Left lobe of liver (tissue), 2 donors: ENCODE results near the gene MED27. TPM values are rescaled to one million over a fixed set of nuclear protein-coding genes. Genes with fewer than 3 reads are reported as not detected.

Experiments
- ATAC-seq: fragments of 200-7000 bp; cut with Tn5 transposase; one replicate; pipeline ENCODE4 v1.9.1; 2020; ENCODE audit warnings: mild to moderate bottlenecking, moderate library complexity
- DNase-seq: peaks from one replicate; pipeline ENCODE4 v3.0.0-alpha.2; 2020; ENCODE audit warnings: low spot score
- total RNA-seq: library from RNA; stranded (reverse); gene quantifications from one replicate; pipeline ENCODE4 v1.2.1, GENCODE V29; 2021
- donor health status: DM: no; HTN: no; CAD: no; lungs with moderate emphysema.
- donor health status: DM: no; HTN: yes; CAD: no.

Gene MED27
- total RNA-seq, 1 donor from 2014 or later, result 4.8 TPM

DNA sequence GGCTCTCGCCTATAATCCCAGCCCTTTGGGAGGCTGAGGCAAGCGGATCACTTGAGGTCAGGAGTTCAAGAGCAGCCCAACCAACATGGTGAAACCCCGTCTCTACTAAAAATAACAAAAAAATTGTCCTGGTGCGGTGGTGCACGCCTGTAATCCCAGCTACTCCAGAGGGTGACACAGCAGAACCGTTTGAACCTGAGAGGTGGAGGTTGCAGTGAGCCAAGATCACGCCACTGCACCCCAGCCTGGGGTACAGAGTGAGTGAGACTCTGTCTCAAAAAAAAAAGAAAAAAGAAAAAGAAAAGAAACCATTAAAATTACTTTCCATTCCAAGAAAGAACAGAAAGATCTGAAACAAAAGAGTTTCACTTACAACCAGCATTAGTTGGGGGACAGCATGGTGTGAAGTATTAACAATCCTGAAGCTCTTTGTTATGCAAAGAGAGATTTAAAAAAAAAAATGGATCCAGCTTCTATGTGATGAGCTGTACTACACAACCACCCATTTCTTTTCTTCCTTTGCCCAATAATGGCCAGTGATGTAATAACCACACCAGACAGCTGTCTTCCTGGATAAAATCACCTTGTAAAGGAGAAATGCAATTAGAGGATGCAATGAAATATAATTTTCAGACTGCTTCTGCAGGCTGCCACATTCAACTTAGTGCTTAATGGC is 76.9 kb downstream of the MED27 start:
- DNase-seq (no peak), ATAC-seq (no peak)

DNA sequence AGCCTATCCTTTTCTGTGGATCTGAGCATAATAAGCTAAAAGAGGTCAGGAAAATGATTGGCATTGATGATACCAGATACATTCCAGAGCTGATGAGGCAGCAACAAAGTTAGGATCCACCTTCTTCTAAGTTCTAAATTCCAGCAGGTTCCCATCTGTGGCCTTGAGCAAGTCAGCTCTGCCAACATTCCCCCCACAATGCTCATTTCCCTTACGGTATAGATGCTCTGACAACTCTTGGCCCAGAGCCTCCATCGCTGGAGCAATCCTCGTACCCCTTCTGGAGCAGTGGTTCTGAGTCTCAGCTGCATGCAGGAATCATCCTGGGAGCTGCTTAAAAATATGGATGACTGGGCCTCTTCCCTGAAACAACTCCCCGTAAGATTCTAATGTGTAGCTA is 78.1 kb downstream of the MED27 start:
- DNase-seq, result no peak
- no peak for ATAC-seq

DNA sequence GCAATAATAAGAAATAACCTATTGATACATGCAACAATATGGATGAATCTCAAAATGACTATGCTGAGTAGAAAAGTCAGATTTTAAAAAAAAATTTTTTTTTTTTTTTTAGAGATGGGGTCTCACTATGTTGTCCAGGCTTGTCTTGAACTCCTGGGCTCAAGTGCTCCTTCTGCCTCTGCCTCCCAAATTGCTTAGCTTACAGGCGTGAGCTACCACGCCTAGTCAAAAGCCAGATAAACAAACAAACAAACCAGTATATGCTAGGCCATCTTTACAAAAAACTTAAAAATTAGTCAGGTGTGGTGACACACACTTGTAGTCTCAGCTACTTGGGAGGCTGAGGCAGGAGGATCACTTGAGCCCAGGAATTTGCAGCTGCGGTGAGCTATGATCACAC is 79.0 kb downstream of the MED27 start:
- DNase-seq (no peak), ATAC-seq (no peak)

DNA sequence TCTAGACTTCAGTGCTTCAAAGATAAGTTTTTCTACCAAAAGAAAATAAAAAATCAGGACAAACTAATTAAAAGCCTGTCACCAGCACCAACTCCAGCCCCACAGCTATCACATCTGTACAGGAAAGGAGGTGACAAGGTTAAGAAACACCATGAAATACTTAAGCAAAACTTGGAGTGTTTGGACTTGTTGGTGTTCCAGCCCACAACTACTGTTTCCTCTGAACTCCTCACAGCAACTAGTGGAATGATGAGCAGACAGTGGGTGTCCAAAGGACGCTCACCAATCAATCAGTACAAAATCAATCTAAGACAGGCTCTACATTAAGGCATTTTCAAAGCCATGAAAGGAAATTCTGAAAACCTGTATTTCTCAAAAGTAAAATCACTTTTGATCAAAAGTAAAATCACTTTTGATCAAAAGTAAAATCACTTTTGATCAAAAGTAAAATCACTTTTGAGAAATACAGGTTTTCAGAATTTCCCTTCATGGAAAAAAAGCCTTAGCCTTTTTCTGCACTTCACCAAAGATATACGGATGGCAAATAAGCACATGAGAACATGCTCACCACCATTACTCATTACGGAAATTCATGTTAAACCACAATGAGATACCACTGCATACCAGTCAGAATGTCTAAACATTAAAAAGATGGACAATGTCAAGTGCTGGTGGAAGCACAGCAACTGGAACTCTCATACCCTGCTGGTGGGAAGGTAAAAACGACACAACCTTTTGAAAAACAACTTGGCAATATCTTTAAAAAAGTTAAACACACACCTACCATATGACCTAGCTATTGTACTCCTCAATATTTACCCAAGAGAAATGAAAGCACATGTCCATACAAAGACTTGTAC is 79.7 kb downstream of the MED27 start:
- no peak for ATAC-seq
- DNase-seq, result no peak

DNA sequence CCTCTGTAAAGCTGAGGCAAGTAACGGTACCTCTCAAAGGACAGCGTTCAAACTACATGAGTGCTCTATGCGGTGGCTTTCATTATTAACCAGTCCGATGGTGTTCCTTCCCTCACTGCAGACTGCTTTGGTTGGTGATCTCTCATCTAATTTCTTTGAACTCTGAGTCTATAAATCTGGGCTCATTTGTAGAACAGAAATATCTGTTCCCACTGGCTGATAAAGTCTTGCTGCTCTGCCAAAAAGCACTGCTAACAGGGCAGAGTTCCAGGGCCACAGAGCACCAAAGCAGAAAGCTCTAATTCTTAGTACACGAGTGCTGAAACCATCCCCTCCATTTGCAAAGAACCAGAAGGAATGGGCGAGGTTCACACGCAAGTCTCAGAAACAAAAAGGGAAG is 81.9 kb downstream of the MED27 start:
- DNase-seq (no peak), ATAC-seq (peak; percentile 80)

DNA sequence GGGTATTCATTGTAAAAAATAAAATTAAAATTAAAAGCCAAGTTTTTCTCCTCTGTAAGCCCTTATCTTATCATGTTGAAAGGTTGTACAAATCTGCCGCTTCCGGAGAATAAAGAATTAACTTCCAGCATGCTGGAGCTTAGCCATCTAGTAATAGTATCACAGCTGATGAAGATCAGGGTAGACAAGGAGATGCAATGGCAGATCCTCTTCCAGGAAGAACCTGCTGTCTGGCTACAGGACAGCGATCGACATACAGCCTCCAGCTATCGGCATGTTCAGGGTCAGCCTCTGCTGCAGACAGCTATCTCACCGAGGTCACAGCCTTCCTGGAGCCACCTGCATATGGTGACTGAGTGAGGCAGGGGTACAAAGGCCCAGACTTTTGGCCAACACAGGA is 82.6 kb downstream of the MED27 start:
- DNase-seq (no peak), ATAC-seq (no peak)

DNA sequence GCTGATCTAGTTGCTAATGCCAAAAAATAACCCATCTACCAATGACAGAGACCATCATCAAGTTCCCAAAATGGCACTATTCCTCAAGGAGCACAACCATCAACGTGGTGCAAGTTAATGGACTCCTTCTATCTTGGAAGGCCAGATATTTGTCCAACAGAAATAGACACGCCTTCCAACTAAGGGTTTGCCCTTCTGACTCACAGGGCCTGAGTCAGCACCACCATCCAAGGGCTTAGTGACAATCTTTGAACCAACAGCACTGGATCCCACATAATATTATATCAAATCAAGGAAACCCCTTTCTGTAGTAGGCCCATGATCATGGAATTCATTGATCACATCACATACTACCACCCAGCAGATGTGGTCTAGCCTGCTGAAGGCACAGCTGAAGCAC is 84.3 kb downstream of the MED27 start:
- DNase-seq, result no peak
- no peak for ATAC-seq

DNA sequence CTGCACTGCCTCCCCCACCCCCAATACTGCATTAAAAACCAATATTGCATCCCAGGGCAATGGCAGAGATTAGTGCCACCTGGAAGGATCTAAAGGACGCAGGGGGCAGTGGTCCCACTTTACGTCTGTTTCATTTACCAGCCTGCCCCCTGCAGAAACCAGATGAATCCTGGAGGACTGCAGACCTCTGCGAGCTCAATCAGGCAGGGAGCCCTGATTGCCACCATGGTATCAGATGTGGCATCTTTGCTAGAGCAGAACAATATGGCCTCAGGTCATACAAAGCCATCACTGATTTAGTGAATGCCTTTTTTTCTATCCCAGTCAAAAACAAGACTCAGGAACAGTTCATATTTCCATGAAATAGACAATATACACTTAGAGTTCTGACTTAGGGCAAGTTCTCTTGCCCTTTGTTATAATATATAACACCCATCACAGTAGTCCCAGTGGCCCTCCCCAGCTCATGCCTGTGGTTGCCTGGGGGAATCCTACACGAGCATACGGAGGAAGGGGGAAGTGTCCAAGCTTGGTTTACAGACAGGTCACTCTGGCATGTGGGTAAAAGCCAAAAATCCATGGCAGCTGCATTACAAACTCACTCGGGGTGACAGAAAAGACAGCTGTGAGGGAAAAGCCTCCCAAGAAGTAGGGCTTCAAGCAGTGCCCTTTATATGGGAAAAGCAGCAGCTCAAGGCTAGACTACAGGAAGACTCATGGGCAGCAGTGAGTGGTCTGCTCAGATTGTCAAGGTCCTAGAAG is 85.1 kb downstream of the MED27 start:
- DNase-seq, result no peak

DNA sequence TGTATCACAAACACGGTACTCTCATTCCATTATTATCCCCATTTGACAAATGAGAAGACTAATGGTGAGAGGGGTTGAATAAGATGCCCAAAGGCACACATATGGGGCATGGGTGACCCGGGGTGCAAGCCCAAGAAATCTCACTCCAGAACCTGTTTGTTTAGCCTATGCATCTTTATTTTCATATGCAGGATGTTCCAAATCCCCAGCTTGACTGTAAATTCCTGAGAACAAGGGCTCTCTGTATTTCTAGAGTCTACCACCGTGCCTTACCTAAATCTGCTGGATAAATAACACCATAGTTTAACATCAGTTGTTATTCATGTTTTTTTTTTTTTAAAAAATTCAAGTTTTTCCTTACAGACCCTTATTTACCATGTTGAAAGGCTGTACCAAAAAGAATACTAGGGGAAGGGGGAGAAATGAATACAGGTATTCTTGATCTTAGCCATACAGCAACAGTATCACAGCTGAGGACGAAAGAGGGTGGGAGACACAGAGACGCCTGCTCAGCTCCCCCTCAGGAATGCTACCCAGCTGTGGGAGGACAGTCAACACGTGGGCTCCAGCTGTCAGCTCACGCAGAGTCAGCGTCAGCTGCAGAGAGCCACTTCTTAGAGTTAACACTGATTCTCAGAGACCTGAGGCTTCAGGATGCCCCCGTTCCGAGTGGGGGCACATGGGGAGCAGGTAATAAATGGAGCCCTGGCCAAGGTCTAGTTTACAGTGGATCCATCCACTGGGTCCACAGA is 86.6 kb downstream of the MED27 start:
- DNase-seq (no peak), ATAC-seq (no peak)

More for the DNA sequence above, 85.1 kb downstream of the MED27 start:
- no peak for ATAC-seq

DNA sequence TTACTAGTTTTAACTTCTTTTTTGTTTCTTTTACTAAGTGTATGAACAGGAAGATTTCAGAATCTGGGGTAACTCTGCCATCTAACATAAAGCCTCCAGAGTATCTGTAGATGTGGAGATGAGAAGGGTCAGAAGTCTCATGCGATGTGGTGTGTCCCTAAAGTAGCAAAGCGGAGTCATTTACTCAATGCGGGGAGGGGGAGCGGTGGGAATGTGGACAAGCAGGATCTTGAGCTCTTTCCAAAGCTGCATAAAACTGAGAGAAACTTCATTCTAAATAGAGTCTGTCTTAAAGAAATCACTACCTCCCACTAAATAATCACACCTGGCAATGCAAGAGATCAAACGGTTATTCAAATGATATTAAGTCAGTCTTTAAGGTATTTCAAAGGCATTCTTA is 92.4 kb downstream of the MED27 start:
- no peak for ATAC-seq
- no peak for DNase-seq

DNA sequence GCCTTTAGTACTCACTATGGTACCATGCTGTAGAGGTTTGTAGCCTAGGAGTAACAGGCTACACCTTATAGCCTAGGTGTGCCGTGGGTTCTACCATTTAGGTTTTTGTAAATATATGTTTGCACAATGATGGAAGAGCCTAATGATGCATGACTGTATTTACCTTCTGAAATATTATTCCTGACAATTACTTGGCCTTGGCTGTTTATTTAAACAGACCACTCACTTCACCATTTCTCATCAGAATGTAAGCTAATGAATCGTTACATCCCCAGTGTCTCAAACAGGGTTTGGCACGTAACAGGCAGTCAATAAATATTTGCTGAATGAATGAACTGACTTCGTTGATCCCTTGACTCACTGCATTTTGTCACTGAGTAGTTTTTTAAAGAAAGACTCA is 93.1 kb downstream of the MED27 start:
- no peak for DNase-seq

DNA sequence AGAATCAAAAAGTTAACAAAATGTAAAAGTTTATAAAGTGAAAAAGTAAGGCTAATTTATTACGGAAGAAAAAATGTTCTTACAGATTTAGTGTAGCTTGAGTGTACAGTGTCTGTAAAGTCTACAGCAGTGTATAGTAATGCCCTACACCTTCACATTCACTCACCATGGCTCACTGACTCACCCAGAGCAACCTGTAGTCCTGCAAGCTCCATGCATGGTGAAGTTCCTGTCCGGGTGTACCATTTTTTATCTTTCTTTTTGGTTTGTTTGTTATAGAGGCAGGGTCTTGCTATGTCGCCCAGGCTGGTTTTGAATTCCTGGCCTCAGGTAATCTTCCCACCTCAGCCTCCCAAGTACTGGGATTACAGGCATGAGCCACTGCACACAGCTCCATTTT is 93.6 kb downstream of the MED27 start:
- DNase-seq, result no peak
- no peak for ATAC-seq

More for the DNA sequence above, 93.1 kb downstream of the MED27 start:
- no peak for ATAC-seq

DNA sequence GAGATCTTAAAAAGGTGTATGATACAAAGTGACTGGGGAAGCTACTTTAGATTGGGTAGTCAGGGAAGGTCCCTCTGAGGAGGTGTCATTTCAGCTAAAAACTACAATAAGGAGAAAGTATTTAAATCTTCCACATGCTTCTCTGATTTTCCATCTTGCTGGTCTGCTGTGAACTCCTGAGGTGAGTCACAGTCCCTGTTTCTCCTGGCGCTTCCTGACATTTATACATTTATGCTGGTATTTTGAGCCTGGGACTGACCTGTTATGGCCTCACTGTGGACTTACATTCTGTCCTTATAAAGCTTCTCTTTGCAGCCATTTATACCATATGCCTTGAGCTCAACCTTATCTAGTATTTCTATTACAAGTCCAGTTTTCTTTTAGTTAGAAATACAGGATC is 95.1 kb downstream of the MED27 start:
- DNase-seq, result no peak

DNA sequence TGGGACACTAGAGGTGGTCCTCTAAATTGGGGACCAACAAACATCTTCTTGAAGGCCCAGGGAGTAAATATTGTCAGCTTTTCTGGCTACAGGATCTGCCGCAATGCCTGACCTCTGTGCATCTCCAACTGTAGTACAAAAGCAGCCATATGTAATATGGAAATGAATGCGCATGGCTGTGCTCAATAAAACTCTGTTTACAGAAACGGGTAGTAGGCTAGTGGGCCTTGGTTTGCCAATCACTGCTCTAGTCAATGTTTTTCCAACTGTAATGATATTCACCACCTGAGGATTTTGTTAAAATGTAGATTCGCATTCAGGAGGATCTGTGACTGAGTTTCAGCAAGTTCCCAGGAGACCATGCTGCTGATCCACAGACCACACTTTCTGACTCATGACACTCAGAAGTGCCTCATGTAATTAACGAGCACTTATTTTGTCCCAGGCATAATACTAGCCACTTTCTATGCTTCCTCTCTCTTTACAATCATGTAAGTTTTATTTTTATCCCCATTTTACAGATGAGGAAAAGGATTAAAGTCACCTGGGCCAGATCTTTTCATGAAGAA is 96.9 kb downstream of the MED27 start:
- DNase-seq (no peak), ATAC-seq (no peak)

More for the DNA sequence above, 95.1 kb downstream of the MED27 start:
- ATAC-seq, result no peak

DNA sequence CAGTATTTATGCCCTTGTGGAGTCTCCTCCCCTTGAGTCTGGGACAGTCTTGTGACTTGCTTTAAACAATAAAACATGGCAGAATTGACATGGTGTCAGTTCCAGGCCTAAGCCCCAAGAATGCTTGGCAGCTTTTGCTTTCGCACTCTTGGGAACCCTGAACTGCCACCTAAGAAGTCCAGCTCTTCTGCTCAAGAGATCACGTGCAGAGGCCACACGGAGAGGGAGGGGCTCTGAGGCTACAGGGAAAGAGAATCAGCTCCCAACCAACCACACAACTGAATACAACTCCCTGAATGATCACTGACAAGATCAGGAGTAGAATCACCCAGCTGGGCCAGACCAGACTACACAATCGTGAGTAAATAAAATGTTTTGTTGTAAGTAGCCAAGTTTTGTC is 97.6 kb downstream of the MED27 start:
- ATAC-seq (no peak), DNase-seq (no peak)

DNA sequence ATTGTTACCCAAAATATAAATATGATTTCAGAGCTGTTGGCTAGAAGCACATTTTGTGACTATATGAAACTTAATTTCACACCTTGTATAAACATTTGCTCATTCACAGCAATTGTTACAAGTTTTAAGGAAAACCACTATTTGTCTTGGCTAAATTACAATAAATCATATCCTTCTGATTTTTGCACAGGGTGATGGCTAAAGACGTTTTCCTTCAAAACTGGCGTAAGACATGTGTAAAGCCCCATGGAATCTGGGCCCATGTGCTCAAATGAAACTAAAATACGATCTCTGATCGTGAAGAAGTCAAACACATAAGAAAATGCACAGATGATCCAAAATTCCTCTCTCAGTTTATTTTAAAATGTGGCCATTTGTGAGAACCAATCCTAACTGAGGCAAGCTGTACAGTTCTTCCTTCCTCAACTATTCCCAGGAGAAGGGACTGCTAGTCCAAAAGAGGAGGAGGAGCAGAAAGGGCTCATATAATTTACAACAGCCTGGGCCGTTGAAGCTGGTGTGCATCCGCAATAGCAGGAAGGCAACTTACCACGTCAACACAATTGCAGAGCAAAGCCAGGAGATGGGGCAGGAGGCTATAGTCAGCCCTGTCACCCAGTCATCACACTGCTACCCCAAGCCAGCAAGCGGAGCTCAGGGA is 98.4 kb downstream of the MED27 start:
- no peak for ATAC-seq
- DNase-seq, result no peak

DNA sequence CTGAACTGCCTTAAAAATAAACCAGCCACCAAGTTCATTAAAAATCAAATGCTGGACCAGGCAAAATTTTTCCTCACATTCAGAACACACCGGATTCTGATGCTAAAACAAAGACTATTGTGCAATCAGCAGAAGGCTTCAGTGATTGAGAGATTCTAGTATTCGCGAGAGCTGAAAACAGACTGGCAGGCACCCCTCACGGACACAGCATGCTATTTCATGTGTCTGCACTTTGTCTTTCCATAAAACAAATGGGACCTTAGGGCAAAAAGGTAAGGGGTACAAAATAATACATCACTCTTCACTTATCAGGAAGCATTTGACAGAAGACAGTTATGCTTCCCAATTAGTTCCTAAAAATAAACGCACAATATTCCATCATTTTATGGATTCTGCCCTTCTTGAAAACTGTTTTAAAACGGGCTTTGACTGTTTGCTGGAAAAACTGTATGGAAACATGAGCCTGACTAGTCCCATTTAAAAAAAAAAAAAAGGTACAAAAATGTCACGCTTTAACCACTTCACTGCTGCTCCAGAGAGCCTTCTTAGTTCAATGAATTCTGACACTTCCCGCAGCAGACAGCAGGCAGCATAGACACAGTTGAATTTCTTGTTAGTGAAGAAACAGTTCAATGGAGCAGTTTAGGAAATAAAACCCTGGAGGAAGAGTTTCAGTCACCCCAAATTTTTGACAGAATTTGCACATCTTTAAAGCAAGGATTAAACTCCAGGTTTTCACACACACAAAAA is 99.2 kb downstream of the MED27 start:
- DNase-seq, result no peak
- no peak for ATAC-seq

DNA sequence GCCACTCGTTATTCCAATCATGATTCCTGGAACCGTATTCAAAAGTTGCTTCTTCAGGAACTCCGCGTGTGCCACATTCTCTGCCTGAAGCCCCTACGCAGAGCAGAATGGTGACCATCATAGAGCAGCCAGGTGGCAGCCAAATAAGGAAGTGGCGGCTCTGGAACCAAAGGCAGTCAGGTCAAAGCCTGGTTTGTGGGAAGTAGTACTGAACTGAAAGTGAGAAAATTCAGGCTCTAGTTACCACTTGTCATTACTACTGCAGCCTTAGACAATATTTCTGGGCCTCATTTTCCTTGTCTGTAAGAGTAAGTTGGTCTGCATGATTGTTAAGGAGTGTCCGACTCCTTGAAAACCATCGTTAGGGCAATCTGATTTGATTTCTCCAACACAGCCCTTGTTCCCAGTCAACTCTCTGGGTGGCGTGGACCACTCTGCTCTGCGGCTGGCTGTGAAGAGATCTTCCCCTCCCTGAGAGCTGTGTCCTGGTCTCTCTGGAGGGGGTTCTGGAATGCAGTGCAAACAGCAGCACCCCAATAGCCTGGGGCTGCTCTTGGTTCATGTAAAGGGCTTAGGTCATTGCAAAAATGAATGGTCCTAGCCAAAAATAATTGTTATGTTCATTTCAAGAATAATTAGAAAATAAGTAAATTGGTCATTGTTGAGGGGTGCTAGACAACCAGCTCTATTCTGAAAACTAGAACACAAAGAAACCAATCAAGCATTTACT is 102.4 kb downstream of the MED27 start:
- ATAC-seq, result no peak
- DNase-seq, result no peak
